Hematopoietic multipotent progenitor cell treated with erythropoietin and hydrocortisone succinate and interleukin-3 and kit ligand, for 15 days (in vitro differentiated cells): ENCODE measurements around the gene AGAP1.

Experiments used
- DNase-seq: peaks from one replicate; pipeline ENCODE4 v3.0.0-alpha.2; 2015; ENCODE audit warnings: low spot score

The AGAP1 gene

DNA sequence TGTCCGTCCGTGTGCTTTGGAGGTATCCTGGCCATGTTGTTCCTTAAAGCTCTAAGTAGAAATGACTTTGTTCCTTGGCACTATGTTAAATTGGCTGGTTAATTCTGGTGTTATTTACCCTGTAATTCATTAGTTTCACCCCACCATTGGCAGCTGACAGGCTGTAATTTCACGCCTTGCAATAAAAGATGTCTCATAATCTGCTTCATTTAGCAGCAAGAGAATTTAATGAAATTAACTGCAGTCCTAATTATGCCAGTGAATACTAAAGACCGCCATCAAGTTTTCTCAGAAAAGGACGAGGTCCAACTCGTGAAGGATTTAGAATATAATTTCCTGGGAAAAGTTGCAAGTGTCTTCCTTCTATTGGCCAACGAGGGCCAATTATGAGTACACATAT lies 355.1 kb downstream of the AGAP1 start:
- no peak for DNase-seq

DNA sequence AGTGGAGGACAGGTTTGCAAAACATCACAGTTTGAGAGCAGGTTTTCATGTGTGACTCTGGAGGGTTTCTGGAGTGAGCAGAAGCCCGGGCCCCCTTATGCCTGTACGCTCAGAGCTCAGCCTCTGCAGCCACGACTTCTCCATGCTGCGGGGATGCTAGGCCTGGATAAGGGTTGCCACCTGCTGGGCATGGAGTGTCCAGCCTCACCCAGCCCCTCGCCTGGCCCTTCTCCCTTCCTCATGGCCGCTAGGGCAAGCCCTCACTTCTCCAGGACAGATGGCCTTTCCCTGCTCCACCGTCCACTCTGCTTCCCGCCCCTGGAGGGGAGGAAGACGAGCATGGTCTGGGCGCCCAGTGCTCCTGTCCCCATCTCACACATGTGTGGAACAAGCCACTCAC lies 355.6 kb downstream of the AGAP1 start:
- no peak for DNase-seq

DNA sequence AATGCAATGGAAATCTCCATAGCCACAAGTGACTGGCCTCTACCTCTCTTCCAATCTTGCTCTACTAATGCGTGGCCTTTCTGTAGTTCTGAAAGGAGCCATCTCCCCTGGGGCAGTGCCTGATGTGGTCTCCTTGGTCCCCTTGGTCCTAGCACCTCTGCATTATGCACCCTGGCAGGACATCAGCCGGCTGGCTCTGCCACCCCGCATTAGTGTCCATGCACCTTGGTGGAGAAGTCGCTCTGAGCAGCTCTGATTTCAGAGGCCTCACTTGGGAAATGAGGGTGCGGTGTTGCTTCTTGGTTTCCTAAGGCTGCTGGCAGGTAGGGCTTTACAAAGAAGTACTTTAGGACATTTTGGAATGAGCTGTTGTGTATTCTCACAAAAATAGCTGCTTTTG lies 356.4 kb downstream of the AGAP1 start:
- DNase-seq: no peak

DNA sequence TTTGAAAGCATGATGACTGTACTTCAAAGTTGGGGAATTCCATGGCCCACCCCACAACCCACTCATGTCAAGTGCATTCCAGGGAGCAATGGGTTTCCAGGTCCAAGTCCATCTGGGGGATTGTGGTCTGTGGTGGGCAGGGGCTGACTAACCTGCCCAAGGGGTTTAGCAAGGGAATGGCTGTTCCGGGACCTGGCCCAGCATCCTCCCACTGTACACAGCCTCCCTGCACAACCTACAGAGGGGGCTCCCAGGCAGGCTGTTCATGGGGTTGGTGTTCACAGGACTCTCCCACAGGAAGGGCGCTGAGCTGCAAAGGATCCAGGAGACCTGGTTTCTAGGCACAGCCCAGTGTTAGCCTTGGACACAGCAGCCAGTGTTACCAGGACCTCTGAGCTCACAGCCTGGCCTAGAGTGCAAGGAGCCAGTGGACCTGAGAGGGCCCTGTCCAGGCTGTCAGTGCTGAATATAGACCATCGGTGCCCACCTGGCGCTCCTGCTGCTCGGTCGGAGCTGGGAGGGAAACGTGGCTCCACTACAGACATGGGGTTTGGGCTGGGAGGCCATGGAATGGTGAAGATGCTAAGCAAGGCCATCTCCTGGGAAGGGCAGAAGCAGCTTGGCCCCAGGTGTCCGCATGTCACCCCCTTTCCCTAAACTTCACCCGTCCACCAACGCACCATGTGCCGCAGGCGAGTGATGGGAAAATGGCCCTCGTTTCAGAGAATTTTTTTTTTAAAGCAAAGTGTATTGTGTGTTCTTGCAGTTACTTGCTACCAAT lies 357.1 kb downstream of the AGAP1 start:
- DNase-seq: no peak

DNA sequence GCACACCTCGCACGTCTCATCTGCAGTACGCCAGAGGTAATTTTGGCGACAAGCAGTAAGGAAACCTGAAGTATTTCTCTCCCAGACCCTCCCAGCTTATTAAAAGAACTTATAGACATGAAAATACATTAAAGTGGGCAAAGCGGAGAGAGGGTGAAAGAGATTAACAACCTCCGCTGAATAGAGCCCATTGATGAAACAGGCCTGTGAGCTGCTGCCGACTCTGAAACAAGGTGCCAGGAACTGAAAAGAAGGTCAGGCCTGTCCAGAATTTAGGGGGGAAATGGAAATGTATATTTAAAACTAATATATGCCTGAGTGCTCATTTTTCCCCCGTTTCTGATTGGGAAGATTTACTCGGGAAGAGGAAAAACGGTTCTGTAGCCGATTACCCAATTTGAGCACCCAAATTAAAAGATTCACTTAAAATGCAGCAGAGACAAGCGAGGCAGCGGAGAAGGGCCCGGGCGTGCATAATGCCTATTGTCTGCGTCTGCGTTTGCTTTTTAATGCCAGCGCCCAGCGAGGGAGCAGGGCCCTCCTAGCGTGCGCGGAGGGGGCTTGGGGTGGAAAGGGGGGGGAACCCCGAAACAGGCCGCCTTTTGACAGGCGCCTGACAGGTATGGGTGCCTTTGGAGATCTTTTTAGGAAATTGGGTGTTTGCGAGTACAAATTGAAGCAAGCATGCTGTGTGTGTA lies 358.1 kb downstream of the AGAP1 start:
- no peak for DNase-seq

DNA sequence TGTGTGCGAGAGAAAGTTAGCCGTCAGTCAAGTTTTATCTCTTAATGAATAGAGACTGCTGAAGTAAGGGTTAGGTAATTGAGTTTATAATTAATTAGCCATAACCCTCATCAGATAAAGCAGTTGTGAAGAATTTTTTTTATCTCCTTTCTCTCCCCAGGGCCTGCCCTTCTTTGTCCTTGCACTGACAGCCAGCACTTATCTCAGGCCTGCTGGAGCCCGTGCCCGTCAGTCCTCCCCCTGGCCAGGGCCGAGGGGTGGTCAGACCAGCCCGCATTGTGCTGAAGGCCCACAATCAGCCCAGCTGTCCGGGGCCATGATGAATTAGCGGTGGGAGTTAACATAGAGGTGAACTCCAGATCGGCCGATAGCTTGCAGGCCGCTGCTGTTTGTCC lies 358.7 kb downstream of the AGAP1 start:
- no peak for DNase-seq

DNA sequence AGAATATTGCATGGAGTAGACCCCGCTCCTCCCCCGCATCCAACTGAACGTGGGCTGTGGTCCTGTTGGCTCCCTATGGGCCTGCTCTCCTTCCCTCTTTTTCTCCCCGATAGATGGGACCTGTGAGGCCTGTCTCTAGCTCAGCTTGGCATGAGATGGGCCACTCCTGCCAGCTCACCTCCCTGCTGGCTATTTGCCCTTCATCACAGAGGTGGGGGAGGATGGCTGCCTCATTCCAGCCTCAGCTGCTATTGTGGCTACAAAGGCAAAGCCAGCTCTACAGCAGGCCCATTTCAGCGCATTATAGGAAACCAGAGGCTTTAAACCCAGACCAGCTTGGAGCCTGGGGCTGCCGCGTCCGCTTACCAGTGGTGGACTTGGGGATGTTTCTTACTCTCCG lies 360.4 kb downstream of the AGAP1 start:
- no peak for DNase-seq

DNA sequence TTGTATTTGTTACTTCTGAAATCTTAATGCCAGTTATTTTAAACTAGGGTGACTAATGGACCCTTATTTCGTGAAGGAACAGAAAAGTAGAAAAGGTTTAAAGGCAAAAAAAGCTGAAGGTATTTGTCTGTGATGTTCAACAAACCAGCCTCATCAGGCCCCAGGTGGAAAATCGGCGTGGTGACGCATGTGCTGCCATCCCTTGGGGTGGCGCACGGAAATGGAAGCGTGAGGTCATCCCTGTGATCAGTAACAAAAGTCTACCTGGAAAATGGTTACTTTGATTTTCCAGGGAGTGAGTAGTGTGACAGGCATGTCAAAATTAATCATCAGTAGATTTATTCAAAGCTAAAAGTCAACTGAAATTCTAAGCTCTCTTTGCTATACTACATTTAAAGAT lies 361.2 kb downstream of the AGAP1 start:
- DNase-seq: no peak

DNA sequence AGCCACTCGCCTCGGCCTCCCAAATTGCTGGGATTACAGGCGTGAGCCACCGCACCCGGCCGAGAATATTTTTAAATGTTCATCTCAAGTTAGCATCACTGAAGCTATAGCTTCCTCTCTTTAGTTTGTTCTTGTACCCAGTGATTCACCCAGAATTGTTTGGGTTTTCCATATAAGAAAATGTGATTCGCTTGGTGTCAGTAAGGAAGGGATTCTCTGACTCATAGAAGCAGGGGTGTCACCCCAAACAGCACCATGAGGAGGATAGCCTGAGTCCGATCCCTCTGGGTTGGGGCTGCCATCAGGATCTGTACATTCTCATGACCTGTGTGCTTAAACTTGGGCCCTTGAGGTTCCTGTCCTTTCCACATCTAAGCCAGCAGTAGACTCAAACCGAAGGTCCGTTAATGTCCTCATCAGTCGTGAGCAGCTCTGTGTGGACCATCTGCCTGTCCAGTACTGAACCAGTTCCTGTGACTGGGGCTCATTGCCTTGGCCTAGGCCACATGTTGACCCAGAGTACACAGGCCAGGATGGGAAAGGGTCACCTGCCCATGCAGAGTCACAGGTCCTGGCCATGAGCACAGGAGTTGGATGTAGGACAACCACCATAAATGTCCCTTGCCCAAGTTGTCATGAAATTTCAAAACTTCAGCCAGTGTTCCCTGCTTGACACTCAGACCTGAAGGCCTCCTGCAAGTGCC lies 362.5 kb downstream of the AGAP1 start:
- DNase-seq: no peak

DNA sequence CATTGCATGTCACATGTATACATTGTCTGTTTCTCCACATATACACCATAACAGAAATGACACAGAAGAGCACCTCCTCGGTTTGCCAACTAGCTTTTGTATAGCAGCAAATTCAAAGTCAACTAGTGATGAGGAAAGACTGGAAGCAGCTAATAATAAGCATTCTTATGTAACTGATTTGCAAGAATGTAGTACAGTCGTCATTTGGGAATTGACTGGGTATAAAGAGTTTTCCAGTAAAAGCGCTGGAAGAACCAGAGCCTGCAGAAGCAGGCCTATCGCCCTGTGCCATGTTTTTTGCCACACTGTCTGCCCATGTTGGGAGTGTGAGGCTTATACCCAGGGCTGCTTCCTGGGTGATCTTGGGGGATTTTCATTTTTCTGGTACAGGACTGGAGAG lies 363.8 kb downstream of the AGAP1 start:
- DNase-seq: no peak

DNA sequence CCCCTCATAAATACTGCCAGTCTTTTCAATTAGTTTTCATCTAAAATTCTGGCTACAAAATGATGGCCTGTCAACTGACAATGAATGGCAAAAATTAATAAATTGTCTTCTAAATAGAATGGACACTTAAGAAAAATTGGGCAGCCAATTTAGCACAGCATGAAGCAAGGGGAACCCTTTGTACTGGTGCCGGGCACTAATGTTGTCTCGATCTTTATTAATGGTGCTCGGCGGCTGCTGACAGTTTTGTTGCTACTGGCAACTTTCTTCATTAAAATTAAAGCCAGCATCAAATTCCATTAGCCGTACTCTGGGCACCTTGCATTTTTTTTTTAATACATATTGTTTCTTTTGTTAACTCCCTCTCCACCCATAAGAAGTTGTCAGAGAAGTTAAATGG lies 365.0 kb downstream of the AGAP1 start:
- no peak for DNase-seq

DNA sequence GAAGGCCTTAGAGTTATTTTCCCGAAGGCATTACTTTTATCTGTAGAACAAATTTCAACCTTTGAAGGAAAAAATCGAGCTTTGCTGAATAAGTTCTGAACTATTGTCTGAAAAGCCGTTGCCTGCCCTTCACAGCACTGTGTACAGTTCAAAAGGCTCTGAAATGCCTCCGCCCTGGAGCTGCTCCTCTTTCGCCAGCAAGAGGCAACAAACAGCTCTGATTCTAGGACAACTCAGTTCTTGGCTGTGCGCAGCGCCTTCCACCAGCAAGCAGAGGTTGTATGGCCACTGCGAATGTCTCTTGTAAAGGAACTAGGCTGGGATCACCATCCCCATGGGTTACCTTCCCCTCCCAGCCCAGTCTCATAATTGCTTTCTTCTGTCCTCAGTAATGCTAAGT lies 365.8 kb downstream of the AGAP1 start:
- DNase-seq: no peak

DNA sequence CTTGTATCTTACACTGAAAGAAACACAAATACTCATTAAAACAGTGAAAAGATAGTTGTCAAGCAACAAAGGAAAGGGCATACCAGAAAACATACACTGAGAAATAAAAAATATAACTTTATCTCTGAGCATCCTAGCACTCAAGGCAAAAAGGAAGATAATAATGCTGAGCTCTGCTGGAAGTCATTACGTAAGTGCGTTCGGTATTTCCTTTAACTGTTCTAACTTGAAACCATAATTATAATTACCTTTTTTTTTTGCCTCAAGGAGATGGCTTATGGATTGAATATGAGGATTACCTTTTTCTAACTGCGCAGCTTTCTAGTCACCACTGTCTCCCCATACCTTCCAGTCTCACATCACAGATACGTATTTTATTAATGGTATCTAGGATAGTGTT lies 366.3 kb downstream of the AGAP1 start:
- DNase-seq: no peak

DNA sequence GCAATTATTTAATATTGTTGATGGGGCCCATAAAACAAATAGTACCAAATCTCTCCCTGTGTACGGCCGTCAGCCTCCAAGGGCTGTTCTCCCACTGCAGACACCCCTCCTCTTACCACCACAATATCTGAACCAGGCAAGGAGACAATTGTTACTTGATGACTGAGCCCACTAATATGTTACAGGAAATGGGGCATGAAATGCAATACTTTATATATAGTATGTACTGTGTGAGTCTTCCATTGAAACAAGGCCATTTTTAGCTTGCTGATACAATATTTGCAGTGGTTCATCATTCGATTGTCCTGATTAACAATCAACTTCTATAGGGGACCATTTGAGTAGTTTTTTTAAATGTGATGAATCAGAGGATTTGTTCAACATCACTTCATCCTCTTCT lies 367.0 kb downstream of the AGAP1 start:
- no peak for DNase-seq

DNA sequence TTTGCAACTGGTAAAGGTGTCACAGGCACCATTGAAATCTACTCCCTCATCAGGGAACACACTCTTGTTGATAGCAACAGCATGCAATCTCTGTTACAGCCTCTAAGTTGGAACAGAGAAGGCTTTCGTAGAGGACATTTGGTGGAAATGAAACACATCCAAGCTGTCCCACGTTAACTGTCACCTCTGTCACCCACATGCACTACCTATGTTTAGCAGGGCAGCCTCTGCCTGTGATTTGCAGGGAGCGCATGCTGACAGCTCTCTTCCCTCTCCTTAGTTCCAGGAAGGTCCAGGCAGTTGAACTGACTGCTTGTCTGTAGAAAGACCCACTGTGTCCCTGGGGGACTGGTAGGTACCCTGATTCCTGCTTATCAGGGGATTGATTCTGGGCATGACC lies 367.5 kb downstream of the AGAP1 start:
- DNase-seq: no peak

DNA sequence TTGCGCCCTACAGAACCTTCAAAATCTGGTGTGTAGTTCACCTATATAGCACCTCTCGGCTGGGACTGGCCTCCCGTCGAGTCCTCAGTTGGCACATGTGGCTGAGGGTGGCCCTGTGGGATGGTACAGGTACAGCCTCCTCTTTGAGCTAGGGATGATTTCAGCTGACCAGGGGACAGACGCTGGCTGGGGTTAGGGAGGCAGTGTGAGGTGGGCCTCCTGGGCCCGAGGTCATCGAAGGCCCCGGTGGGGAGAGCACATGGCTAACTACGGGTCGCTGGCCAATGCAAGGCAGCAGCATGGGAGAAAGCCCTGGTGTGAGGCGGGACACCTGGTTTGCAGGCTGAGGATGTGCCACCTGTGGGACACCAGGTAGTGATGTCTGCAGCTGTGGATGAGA lies 369.6 kb downstream of the AGAP1 start:
- DNase-seq: no peak

DNA sequence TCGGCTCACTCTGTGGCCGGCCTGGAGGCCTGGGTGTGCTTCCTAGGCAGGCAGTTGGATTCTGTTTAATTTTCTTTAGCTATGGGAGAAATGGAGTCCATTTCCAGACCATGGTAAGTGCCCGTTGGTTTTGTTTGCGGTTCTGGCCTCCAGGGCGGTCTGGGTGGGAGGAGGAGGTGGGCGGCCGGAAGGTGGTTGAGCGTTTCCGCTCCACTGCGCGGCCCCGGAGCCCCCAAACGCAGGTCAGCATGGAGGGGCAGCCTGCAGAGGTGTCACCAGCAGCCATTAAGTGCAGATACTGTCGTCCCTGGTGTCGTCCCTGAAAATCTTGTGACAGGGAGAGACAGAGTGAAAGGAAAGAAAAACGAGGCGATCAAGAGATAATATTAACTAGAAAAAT lies 370.5 kb downstream of the AGAP1 start:
- DNase-seq: no peak

DNA sequence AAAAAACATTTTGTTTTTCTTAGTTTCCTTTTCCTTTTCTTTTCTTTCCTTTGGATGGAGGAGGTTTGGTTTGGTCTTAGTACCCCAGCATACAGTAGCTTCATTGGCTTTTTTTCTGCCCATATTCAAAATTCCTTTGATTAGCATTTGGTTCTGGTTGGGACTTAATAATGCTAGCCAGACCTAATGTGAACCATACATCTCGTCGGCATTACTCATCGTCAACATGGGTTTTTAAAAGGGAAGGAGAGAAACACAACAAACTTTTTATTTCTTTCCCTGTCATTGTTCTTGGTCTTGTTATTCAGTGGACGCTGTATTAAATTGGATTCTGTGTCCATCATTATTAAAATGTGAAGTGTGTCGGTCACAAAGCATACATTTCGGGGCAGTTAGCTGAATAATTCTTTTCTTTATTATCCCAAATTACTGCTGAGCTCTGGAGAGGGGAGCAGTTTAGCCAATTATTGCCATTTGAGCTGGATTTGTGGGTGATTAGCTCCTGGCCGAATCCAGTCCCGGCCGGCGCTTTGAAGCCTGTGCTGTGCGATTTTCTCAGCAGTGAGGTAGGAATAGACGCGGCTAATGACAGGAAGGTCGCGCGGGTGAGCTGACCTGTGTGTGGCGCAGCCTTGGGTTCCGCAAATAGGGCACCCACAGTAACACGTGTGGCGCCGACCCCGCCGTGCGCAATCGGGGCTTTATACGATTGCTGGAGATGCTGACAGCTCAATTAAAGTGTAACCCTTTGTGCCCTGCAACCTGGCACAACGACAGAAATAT lies 371.1 kb downstream of the AGAP1 start:
- no peak for DNase-seq

DNA sequence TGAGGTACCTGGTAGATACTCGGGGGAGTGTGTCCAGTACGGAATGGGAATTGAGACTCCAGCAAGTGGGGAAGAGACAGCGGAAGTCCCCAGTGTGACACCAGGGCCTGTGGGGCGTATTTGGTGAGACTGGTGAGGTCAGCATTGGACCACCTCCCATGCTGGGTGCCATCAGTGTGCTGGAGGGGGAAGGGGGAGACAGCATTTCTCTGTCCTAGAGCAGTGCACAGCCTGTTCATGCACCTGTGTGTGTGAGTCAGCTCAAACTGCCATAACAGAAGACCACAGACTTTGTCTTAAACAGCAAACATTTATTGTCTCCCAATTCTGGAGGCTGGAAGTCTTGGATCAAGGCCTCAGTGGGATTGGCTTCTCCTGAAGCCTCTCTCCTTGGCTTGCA lies 372.5 kb downstream of the AGAP1 start:
- DNase-seq: no peak

DNA sequence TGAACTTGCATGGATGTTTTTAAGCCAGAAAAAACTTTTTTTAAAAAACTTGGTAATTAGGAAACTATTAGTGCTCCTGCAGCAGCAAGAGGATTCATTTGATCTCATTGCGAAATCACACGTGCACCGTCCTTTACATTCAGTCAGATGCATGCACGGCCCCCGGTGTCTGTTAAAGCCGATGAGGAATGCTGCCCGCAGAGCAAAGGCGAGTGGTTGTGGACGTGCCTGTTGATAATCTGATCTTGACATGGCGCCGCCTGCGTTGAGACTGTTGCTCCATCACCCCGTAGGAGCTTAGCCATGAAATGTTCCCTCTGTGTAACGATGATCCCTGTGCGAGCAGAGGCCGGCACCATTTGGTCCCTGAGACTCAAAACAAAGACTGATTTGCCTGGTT lies 374.4 kb downstream of the AGAP1 start:
- no peak for DNase-seq

DNA sequence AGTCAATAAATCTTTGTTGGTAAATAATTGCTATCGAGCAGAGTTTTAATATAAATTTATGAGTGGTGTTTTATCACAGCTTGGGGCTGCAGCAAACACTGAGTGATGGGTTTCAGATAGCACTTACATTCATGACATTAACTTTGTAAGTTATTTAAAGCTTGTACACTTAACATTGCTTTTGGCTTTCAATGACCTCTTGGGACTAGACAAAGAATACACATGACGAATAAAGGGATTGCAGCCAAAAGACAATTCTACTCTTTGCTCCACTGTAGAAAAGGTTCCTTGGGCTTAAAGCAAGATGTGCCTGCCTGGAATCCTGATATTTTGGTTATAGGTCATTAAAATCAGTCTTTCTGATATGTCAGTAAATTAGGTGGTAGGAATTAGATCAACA lies 374.8 kb downstream of the AGAP1 start:
- no peak for DNase-seq

DNA sequence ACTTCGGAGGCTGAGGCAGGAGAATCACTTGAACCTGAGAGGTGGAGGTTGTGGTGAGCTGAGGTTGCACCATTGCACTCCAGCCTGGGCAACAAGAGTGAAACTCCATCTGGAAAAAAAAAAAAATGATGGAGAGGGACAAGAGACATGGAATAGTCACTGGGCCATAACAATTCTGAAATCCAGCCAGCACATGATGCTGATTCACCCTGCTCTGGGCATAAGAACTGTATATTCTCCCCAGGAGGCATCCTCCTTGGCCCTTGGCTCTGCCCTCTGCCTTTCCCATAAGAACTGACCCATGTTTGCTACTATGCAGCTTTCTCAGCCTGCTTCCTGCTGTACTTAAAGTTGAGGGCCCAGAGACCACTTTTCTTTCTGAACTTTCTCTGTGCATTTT lies 376.7 kb downstream of the AGAP1 start:
- no peak for DNase-seq
